Measurements from ENCODE around the gene C12orf57.

DNA sequence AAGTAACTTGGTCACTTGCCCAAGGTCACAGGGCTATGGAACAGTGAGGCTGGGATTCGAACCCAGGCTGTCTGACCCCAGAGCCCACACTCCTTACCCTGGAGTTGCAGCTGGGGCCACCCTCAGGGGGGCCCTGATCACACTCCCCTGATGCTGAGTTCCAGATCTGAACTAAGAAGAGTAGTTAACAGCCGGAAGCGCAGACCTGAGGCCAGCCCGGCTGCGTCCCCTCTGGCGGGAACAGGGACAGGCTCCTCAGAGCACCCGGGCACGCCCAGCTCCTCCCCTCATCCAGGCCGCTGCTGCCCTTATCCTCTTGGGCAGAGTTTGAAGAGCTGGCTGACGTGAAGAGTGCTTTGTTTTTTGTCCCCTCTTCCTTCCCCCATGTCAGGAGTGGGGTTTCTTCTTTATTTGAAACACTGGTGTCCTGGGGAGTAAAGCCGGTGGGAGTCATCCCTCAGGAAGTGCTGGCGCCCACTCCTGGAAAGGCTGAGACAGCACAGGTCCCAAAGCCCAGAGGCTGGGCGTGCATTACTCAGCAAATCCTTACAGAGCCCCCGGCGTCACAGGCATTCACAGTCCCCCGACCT is 18.0 kb downstream of the C12orf57 start:
- TF ChIP-seq CTCF (IDR thresholded peaks at IDR 0.05; ENCODE audit: low read depth, low read length) (peak; percentile 47), MAX (IDR thresholded peaks at IDR 0.05; ENCODE audit: low read depth, low read length) (no peak), POLR2A (IDR thresholded peaks at IDR 0.05; ENCODE audit: extremely low read depth, insufficient read length) (peak; percentile 18)

Measured in NB4 (cell line).